PFSK-1 (cell line): ENCODE data around the gene FGD3.

Experiments
- FOXP2 ChIP-seq: optimal IDR thresholded peaks from 2 replicates; pipeline ENCODE3; 2011; ENCODE audit warnings: borderline replicate concordance, control low read depth, inconsistent platforms; ENCODE audit not compliant: insufficient read depth; ENCODE audit errors: extremely low read length, extremely low read depth
- POLR2AphosphoS5 ChIP-seq: IDR thresholded peaks from 2 replicates; pipeline ENCODE4 v1.6.1; 2012; ENCODE audit warnings: low read depth, mild to moderate bottlenecking, control low read depth, low read length, moderate library complexity
- SIN3A ChIP-seq: IDR thresholded peaks from 2 replicates; pipeline ENCODE4 v1.6.1; 2012; ENCODE audit warnings: mild to moderate bottlenecking, low read length, moderate library complexity, borderline replicate concordance; ENCODE audit not compliant: insufficient read depth
- TAF1 ChIP-seq: IDR thresholded peaks from 2 replicates; pipeline ENCODE4 v1.6.1; 2012; ENCODE audit warnings: low read length, control low read depth, borderline replicate concordance; ENCODE audit not compliant: insufficient read depth
- TF ChIP-seq, protein P1 (sequence below), 2 experiments: IDR thresholded peaks; 2 replicates each; pipeline versions ENCODE4 v1.6.1 to v1.8.0; 2011 to 2012; ENCODE audit warnings: low read depth in 2 of 2, low read length in 2 of 2, control low read depth in 1 of 2, inconsistent platforms in 1 of 2, mild to moderate bottlenecking in 1 of 2, moderate library complexity in 1 of 2; ENCODE audit not compliant: insufficient read depth in 1 of 2

The FGD3 gene

DNA sequence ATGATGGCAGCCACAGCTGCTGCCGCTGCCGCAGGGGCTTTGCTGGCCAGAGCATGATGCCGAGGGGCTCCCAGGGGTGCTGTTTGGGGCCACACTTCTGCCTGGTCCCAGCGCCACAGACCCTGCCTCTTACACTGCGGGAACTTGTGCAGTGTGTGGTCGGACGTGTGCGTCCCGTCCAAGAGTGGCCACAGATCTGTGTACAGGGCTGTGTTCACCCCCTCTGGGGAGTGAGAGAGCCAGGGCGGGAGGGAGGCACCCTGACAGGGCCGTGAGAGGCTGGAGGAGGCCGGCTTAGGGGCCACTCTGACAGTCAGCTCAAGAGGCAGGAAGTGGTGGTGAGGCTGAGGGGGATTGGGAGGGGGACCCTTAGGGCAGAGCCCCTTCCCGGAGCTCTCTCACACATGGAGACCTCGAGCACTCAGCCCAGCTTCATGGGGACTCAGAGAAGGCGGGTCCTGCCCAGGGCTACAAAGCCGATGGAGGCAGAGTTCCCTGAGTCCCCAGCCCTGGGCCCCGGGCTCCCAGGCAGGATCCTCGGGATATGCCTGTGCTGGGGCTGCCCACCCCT lies 135.6 kb downstream of the FGD3 start:
- TF ChIP-seq TAF1 (no peak), SIN3A (no peak), FOXP2 (no peak), POLR2AphosphoS5 (no peak)
- TF ChIP-seq, protein P1, sequence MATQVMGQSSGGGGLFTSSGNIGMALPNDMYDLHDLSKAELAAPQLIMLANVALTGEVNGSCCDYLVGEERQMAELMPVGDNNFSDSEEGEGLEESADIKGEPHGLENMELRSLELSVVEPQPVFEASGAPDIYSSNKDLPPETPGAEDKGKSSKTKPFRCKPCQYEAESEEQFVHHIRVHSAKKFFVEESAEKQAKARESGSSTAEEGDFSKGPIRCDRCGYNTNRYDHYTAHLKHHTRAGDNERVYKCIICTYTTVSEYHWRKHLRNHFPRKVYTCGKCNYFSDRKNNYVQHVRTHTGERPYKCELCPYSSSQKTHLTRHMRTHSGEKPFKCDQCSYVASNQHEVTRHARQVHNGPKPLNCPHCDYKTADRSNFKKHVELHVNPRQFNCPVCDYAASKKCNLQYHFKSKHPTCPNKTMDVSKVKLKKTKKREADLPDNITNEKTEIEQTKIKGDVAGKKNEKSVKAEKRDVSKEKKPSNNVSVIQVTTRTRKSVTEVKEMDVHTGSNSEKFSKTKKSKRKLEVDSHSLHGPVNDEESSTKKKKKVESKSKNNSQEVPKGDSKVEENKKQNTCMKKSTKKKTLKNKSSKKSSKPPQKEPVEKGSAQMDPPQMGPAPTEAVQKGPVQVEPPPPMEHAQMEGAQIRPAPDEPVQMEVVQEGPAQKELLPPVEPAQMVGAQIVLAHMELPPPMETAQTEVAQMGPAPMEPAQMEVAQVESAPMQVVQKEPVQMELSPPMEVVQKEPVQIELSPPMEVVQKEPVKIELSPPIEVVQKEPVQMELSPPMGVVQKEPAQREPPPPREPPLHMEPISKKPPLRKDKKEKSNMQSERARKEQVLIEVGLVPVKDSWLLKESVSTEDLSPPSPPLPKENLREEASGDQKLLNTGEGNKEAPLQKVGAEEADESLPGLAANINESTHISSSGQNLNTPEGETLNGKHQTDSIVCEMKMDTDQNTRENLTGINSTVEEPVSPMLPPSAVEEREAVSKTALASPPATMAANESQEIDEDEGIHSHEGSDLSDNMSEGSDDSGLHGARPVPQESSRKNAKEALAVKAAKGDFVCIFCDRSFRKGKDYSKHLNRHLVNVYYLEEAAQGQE (IDR thresholded peaks at IDR 0.05; ENCODE audit: insufficient read depth in 1 of 2, low read depth in 2 of 2, low read length in 2 of 2), result no peak

DNA sequence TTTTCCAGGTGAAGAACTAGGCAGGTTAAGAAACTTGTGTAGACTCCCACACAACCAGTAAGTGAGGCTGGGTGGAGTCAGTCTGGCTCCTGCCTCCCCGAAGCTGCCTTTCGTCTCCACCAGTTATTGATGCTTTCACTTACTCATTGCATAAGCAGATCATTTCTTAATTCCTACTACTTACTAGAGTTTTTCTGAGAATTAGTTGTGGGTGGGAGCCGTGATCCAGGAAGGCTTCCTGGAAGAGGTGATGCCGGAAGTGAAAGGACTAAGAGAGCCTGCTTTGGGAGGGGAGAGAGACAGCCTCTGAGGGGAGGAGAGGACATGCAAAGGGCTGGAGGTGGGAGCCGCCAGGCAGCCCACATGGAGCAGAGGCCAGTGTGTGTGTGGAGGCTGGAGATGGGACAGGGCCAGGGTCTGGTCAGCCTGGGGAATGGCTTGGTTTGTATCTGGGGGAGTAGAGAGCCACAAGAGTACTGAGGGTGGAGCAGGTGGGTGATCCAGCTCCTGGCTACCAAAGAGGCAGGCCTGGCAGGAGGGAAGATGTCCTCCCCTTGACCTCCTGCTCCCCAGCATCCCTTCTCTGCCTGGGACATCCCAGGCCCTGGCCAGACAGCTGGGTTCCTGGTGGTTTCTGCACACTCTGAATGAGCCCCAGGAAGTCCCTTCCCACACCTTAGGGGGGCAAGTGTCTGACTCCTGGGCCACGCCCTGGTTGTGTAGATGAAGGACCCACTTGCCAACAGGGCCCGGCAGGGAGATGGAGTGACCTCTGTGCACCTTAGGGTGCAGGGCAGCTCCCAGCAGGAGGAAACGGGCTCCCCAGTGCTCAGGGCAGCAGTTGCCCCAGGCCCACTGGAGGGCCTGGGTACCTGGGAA lies 136.5 kb downstream of the FGD3 start:
- TF ChIP-seq SIN3A (no peak), FOXP2 (no peak), TAF1 (no peak), POLR2AphosphoS5 (no peak)
- TF ChIP-seq, protein P1 (IDR thresholded peaks at IDR 0.05; ENCODE audit: insufficient read depth in 1 of 2, low read depth in 2 of 2, low read length in 2 of 2), result no peak

DNA sequence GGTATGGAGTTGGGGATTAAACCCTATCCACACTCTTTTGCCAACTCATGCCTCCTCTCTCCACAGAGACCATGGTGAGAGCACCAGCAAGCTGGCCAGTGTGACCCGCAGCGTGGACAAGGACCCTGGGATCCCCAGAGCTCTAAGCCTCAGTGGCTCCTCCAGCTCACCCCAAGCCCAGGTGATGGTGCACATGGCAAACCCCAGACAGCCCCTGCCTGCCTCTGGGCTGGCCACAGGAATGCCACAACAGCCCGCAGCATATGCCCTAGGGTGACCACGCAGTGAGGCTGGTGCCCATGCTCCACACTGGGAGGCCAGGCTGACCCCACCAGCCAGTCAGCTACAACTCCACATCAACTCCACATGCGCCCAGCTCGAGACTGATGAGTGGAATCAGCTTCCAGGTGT lies 137.2 kb downstream of the FGD3 start:
- TF ChIP-seq SIN3A (no peak), TAF1 (no peak), FOXP2 (no peak), POLR2AphosphoS5 (no peak)
- TF ChIP-seq, protein P1 (IDR thresholded peaks at IDR 0.05; ENCODE audit: insufficient read depth in 1 of 2, low read depth in 2 of 2, low read length in 2 of 2), result no peak

DNA sequence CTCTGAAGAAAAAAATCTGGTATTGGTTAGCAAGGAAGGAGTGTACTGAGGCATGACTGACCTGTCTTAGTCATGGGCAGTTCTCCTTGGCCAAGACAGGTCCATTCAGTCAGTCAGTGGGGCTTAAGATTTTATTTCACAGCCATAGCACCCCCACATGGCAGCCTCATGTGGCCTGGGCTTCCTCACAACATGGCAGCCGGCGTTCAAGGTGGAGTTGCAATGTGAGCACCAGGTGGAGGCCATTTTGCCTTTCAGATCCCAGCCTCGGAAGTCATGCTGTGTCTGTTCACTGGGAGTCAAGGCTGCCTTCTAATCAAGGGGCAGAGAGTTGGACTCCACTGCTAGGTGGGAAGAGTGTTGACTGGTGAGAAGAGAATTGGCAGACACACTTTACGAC lies 138.4 kb downstream of the FGD3 start:
- TF ChIP-seq SIN3A, result no peak
- TF ChIP-seq, protein P1 (IDR thresholded peaks at IDR 0.05; ENCODE audit: insufficient read depth in 1 of 2, low read depth in 2 of 2, low read length in 2 of 2), result no peak
- TF ChIP-seq TAF1, result no peak
- no peak for TF ChIP-seq FOXP2
- no peak for TF ChIP-seq POLR2AphosphoS5
